Fibroblast of mammary gland (primary cell): ENCODE measurements around the gene NIPAL3.

Experiments
- DNase-seq: peaks from one replicate; pipeline ENCODE4 v3.0.0-alpha.2; 2010; ENCODE audit warnings: low read depth
- H3K4me3 ChIP-seq: 2 replicates; pipeline ENCODE4 v1.5.1; 2011; ENCODE audit warnings: low read depth, mild to moderate bottlenecking, low read length, moderate library complexity; ENCODE audit not compliant: control insufficient read depth
- CTCF ChIP-seq: conservative IDR thresholded peaks from 2 replicates; pipeline ENCODE4 v1.5.1; 2011; ENCODE audit warnings: low read depth, low read length, inconsistent platforms; ENCODE audit not compliant: control insufficient read depth, insufficient read depth

Gene NIPAL3

GRCh38 chr1:24389231-24389678, 26.3 kb upstream of the NIPAL3 start:
- no peak for DNase-seq
- TF ChIP-seq CTCF: no peak

DNA sequence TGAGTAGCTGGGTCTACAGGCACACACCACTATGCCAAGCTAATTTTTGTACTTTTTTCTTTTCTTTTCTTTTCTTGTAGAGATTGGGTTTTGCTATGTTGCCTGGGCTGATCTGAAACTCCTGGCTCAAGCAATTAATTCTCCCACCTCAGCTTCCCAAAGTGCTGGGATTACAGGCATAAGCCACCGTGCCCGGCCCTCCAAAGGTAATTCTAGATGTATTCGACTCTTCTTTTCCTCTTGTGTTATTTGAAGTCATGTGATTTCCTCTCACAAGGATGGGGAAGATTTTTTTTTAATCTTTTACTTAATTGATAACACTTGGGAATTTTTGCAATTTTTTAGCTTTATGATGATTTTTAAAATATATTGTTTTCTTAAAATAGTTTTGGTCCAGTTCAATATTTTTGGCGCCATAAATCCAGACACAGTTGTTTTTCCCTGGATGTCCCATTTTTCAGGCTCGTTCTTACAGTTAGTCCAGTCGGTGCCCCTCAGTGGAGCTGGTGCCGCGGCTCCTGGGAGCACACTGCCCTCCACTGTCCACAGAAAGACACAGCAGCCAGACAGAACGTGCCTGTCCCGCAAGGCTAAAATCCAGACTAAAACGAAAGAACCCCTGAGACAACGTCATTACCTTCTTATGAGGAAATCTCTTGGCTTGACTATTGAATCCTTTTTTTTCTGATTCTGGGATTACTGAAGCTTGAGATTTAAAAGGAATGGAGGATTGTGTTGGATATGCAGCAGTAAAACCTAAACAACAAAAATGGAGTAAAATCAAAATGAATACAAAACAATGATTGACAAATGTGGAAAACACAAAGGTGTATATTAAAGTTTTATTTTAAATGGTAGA, 24.4 kb upstream of the NIPAL3 start:
- TF ChIP-seq CTCF: peak; percentile 98
- peak; percentile 91 for DNase-seq
- no peak overlapping the region for H3K4me3 ChIP-seq

More at GRCh38 chr1:24389231-24389678, 26.3 kb upstream of the NIPAL3 start:
- no peak overlapping the region for H3K4me3 ChIP-seq

DNA sequence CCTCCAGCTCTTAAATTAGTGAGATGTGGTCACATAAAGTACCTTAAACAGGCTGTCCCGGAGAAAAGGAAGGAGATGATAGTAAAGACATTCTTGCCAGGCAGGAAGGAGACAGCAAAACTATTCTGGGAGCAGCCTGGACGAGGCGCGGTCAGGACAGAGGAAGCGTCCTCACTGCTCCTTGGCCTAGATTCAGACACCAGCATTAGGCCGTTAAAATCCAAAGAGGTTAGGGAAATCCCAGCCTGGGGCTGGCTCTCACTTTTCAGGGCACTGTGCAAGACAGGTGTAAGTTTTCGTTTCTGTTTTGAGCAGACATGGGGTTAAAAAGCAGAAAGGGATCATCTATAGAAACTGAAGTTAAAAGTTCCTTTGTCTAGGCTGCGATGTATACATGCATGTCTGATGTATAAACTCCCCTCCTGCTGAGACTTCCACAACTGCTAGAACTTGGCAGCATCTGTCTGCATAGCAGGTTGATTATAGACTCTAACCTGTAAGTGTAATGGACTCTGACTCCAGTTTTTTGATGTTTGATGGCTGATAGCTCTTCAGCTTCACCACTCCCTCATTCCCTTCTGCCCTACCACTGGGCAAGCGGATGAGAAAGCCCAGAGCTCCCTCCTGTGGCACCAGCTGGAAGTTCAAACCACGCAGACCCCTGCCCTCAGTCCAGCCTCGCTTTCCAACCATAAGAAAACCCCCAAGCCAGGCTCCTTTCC, 23.6 kb upstream of the NIPAL3 start:
- TF ChIP-seq CTCF: peak; percentile 76
- no peak overlapping the region for H3K4me3 ChIP-seq
- DNase-seq: peak; percentile 55

- no peak for DNase-seq
- TF ChIP-seq CTCF: no peak
- no peak overlapping the region for H3K4me3 ChIP-seq
Measured at GRCh38 chr1:24392604-24392946, 23.0 kb upstream of the NIPAL3 start.

- no peak overlapping the region for H3K4me3 ChIP-seq
- no peak for TF ChIP-seq CTCF
- no peak for DNase-seq
Measured at GRCh38 chr1:24392982-24393650, 22.5 kb upstream of the NIPAL3 start.

- DNase-seq: peak; percentile 85
- no peak overlapping the region for H3K4me3 ChIP-seq
- no peak for TF ChIP-seq CTCF
Measured at GRCh38 chr1:24393892-24394291, 21.7 kb upstream of the NIPAL3 start.
